Stimulated activated CD4-positive, alpha-beta T cell treated with anti-CD3 and anti-CD28 coated beads, Interleukin-15, amount 100 ng/mL, for 48 hours (primary cell): ENCODE results near the gene MMP28.

Experiments
- DNase-seq, 2 donors: peaks; one replicate each; pipeline ENCODE4 v3.0.0-alpha.2; 2020; ENCODE audit warnings: low read depth in 2 of 2

Gene MMP28

DNA sequence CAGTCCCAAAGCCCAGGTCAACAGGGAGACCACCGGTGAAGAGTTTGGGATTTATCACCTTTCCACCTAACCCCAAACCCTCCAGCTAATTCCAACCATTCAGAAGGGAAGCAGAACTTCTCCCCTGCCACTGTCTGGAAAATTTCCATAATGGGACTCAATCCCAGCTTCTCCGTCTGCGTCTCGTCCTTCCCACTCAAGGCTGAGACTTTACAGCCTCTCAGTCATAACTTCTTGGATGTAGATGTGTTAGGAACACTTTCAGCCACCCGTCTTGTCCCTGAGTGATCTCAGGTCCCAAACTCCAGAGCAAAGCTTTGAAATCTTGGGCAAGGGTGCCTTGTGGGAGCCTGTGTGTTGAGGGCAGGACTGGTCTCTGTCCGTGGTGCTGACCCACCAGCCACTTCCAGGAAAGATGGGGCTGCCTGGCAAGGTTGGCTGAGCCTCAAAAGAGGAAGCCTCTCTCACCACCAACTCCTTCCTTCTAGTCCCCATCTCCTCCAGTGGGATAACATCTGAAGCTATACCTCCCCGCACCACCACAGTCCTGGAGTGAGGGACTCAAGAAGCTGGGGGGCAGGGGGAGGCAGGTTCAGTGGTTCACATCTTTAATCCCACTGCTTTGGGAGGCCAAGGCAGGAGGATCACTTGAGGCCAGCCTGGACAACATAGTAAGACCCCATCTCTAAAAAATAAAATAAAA is 51.7 kb downstream of the MMP28 start:
- no peak for DNase-seq

DNA sequence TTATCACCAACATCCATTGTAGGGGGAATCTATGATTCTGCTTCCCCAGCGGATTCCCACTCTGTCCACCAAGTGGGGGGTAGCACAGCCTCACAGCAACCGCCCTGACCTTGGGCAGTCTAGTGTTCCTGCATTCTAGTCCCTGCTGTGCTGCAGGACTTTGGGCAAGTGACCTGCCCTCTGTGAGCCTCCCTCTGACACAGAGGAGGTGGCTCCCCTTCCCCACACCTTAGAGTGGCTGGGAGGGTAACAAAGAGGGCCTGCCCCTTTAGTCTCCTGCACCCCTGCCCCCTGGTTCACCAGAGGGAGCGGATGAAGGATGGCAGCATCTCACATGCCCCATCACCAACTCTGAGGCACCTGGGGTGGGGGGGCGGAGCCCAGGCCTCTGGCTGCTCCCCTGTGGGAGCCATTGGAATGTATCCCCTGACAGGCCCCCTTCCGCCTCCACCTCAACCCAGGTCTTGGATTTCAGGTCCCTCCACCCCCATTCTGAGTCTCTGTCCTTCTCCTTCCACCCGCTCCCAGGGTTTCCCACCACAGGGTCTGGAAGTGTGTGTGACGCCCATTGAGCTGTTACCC is 52.5 kb downstream of the MMP28 start:
- no peak for DNase-seq

DNA sequence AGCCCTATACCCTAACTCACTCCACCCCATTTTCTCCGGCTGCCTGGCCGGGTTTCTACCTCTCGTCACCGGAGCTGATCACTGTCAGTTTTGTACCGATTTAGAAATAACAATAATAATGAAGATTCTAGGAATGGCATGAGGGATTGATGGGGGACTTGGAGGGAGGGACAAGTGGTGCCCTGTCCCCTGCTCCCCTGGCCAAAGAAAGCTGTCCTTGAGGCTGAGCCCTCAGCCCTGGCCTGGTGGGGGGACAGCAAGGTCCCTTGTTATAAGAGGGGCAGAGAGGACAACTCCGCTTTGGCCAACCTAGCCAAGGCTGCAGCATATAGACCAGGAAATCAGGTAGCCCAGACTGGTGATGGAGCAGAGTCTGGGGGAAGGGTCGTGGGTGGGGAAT is 52.9 kb downstream of the MMP28 start:
- no peak for DNase-seq

DNA sequence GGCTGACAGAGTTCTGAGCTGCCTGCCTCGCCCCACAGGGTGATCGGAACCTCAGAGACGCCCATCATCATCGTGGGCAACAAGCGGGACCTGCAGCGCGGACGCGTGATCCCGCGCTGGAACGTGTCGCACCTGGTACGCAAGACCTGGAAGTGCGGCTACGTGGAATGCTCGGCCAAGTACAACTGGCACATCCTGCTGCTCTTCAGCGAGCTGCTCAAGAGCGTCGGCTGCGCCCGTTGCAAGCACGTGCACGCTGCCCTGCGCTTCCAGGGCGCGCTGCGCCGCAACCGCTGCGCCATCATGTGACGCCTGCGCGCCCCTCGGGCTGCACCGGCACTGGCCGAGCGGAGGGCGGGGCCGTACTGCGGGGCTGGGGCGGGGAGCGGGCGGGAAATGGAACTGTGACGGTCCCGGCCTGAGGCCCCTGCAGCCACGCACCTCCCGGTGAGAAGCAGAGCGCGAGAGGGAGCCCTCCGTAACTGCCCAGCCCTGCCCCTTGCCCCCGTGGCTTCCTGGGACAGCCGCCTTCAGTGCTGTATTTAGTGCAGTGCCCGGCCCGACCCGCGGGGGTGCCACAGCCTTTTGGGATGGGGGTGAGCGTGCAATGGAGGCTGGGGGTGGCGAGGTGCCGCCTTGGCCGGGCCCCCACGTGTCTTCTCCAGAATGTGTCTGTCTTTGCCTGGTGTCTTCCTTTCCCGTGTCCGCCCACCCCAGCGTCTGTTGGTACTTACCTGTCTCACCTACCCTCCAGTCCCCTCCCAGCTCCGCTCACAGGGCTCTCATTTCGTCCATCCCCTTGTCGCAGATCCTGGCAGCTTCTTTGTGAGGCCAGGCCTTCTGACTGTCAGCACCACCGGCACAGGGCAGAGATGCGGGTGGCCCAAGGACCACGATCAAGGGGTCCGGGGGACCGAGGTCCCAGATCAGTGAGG is 54.2 kb downstream of the MMP28 start:
- DNase-seq = no peak

DNA sequence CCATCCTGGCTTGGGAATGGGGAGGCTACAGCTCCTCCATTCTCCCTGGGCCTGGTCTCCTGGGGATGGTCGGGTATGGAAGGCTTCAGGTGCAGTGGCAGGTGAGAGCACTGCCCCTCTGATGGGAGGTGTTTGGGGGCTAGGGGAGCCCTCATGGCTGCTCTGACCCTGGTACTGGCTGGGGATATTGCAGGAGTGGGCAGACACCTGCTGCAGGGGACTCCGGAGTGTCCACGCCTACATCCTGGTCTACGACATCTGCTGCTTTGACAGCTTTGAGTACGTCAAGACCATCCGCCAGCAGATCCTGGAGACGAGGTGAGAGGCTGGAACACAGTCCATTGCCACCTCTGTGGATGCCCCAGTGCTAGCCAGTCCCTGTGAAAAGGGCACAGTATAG is 55.2 kb downstream of the MMP28 start:
- no peak for DNase-seq

DNA sequence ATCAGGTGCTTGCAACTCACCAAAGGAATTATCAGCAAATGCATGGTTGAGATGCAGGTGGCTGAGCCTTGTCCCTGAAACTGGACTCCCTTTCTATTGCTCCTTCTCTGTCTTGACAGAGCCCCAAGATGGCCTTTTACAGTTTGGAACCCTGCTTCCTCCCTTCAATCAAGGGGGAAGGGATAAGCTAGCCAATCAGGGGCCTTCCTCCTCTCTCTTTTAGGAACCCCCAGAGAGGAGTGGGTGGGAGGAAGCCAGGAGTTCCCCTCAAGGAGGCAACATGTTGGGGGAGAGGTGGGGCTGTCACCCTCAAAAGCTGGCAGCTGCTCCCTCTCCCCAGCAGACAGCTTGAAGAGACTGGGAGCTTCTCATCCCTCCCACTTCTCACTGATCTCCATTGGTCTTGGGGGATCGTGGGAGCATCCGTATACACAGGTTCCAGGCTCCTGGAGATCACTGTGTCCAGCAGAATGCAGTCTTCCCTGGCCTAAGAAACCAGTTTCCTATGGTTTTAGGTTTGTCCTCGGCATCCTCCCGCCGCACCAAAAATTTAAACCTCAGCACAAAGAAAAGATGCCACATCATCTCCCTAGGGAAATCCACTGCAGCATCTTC is 56.8 kb downstream of the MMP28 start:
- DNase-seq = no peak

DNA sequence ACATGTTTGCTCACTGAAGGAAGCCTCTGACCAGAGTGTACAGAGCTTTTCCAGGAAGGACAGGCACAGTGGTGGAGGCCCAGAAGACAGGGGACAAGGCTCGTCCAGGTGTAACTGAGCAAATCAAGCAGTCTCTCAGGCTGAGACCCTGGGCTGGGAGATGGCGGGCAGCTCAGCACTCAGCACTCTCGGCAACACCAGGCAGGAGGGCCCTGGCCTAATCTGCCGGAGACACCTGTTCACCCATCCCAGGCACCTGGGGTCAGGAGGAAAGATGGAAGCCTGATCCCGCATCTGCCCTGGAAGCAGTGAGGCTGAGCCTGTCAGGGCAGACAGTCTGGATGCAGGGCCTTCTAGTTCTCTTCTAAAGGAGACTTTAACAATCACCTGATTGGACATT is 59.2 kb downstream of the MMP28 start:
- no peak for DNase-seq

DNA sequence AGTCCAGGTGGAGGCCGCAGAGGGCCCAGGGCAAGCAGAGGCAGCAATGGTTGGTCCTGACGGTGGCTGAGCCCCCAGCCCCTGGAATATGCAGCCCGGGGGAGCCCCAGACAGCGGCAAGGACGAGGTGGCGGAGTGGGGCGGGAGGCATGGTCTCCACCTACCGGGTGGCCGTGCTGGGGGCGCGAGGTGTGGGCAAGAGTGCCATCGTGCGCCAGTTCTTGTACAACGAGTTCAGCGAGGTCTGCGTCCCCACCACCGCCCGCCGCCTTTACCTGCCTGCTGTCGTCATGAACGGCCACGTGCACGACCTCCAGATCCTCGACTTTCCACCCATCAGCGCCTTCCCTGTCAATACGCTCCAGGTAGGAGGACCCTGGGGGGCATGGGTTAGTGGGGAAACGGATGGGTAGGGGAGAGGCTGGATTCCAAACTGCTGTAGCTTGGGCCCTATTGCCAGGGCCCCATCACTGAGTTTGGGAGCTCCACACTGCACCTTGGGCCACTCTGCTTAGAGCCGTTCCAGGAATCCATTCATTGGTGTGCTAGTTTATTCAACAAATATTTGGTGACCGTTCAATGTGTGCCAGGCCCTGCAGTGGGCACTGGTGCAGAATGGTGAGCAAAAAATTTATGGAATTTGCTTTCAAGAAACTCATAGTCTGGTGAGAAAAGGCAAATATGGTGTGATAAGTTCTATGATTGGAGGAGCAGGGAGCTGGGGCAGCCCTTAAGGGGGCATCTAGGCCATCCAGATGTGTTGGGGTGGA is 60.2 kb downstream of the MMP28 start:
- DNase-seq = no peak

DNA sequence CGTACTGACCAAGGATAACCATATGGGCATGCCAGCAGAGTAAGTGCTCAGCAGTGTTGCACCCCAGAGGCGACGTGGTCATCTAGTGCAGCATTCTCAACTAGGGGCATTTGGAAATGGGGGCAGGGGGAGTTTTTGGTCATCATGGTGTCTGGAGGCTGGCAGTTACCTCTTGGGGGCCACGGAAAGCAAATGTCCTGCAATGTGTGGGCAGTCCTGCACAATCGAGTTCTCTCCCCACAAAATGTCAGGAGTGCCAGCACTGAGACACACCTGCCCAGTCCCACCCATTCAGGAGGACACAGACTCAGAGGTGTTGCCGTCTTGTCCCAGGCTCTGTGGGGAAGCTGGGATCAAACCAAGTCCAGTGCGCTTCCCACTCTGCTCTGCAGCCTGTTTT is 61.0 kb downstream of the MMP28 start:
- no peak for DNase-seq

DNA sequence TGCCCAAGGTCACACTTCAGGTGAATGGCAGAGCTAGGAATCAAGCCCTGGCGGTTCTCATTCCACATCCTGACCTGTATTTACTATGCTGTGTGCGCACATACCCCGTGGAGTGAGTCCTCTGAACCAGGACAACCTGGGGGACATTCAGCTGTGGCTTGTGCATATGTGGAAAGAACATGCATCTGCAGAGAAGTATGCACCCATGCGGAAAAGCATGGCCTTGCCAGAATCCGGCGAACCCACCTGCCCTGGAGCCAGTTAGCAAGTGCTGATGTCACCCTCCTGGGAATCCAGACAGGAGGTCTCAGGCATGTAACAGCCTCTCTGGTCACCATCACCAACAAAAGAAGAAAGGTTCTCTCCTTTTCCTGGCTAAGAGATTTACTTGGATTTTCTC is 62.1 kb downstream of the MMP28 start:
- no peak for DNase-seq

DNA sequence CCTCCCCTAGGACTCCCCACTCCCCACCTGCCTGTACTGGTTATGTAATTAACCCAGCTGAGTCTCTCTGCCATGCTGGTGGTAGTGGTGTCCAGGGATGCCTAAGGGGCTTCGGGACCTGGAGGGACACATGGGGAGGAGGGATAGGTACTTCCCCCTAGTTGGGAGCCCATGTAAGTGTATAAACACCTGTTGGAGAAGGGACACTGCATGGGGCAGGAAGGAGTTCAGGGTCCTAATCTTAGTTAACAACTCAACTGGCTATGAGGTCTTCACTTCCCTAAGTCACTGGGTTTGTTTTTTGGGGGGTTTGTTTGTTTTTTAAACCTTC is 62.7 kb downstream of the MMP28 start:
- DNase-seq = no peak

DNA sequence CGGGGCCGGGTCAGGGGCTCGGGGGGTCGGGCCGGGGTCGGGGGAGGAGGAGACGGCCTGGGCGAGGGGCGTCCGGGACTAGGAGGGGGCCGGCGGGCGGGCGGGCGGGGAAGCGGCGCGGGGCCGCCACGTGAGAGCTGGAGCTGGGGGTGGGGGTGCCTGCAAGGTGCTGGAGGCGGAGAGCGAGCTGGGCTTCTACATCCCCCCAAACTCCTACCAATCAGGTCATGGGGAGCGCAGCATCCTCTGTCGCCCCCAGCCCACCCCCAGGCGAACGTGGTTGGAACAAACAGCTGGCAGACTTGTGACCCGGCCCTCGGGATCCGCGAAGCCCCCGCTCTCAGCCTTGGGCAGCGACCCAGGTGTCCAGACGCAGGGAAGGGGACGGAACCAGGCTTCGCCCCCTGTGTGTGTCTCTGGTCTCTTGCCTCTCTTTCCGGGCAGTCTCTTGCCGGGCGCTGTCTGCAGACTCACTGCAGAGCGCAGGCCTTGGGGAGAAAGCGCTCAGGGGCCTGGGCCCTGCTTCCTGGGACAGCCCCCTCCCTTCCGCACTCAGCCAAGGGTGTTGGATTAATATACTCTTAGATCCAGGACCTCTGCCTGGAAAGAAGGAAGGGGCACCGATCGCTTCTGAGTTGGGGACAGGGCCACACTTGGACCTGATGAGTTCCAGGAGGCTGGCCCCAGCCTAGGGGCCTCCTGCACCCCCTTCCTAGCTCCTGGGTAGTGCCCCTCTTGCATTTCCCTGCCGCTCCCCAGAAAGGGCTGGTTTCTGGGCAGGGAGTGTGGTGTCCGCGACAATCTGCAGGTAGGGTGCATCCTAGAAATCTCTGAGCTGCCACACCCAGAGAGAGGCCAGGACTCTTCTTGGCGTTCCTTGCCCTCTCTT is 63.3 kb downstream of the MMP28 start:
- DNase-seq = no peak

DNA sequence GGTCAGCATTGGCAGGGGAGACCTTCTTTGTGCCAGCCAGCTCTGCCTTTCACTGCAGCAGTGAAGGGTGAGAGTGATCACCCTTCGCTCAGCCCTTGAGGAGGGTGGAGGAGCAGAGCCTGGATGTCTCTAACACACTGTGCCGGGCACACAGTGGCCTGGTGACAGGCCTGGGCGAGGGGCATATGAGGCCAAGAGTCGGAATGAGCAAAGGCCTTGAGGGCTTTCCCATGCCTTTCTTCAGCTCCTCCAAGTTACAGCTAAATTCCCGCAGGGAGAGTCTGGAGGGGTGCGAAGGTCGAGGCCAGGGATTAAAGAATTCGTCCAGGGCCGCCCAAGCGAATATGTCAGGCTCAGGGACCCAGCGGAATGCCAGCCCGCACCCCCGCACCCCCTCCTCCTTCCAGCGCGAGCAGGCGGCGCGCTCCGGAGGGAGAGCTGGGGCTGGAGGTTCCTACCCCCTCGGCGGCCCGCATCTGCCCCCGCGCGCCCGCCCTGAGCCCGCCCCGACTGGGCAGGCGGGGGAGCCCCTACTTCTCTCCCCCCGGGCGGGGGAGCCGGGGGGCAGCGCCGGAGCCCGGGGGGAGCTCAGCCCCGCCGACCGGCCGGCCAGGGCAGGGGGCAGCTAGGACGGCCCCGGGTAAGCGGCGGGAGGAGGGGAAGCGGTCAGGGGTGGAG is 64.1 kb downstream of the MMP28 start, which contains the start of gene RASL10B:
Gene RASL10B (plus strand): TSS at position 401 of the 678 bp plus-strand sequence. CDS start 3,546 bp downstream, outside the sequence.
- DNase-seq = peak in 1 of 2 donors; percentile 57

DNA sequence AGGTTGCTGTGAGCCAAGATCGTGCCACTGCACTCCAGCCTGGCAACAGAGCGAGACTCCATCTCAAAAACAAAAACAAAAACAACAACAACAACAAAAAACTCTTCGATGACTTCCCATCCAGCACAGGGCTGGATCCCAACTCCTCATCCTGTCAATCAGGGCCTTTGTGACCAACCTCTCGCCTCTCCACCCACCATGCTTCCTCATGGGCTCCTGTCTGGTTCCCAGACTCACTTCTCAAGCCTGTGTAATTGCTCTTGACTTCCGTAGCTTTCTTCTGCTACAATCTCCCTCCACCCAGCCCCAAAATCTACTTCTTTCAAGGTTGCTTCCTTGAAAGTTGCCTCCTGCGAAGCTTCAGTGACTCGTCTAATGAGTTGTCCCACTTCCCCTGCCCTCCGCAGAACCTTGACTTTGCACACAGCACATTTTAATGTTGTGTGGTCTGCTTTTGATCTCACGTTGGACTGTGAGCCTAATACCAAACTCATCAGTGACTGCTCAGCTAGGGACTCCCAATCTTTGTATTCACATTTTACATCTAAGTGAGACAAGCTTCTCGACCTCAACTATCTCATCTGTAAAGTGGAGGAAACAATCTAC is 64.9 kb downstream of the MMP28 start:
- DNase-seq = no peak

DNA sequence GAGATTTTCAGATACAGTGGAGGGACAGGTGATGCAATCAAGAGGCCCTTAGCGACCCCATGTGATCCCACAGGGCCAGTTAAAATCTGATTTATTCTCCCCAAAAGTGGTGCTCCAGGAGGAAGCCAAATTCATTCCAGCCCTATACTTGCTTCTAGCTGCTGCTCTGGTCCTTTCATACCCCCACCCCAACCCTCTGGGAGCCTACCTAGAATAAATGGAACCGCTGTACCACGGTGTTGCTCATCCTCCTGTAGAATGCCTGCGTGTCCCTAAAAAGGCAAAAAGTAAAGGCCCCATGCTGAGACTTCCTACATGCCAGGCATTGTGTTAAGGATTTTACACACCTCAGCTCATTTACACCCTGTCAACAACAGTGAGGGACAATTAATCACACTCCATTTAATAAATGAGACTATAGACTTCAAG is 66.0 kb downstream of the MMP28 start:
- DNase-seq = no peak

DNA sequence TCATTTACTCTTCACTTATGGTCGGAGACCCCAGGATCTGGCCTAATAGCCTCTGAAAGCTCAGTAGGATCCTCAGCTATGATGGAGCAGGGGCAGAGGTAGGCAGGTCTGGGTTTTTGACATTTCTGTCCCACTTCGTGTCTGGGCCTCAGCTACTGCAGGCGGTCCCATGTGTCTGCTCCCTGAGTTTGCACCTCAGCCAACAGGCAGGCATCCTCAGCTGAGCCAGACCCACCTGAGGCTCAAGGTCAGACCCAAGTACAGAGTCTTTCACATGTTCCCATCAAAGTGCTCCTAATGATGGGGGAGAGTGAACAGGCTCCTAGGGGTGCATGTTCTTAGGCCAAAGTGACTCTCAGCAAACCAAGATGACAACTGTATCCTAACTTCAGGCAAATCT is 66.9 kb downstream of the MMP28 start:
- no peak for DNase-seq

DNA sequence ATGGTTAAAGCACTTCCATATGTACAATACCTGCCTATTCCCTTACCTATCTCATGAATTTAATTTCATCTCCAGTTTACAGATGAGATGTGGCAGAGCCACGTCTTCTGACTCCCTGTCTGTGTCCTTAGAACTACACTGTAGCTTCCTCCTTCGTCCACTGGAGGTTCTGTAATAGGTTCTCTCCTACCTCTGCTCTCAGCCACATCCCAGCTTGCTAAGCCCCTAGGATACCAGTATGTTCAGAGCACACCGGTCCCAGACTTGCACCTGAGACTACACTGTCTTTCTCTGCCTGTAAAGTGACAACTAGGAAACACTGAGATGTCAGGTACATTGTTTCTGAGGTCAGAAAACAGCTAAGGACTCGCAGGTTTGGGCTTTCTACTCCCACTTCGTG is 67.8 kb downstream of the MMP28 start:
- DNase-seq = no peak

DNA sequence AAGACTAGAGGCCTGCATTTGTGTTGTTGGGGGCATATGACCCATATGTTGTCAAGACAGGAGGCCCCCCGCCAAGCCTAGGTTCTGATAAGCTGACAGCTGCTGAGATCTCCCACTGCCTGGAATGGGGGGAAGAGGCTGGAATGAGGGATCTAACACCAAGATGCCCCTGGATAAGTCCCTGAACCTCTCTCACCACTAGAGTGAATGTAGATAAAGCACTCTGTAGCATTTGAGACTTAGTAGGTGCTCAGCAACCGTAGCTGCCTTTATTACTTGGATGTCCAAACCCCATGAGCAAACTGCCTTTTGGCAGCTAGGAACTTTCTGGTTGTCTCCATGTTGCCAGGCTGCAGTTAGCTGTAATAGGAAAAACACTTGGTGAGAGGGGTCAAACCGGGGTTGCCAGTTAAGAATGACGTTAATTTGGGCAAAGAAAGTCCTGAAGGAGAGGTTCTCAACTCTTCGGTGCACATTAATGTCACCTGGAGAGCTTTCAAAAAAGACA is 68.4 kb downstream of the MMP28 start:
- no peak for DNase-seq
